K562 (cell line): ENCODE measurements around the gene LAPTM4A. TPM values are rescaled to one million over a fixed set of nuclear protein-coding genes. Genes with fewer than 3 reads are reported as not detected.

ENCODE experiments used
- BCOR ChIP-seq: fragments of 450-650 bp; IDR thresholded peaks from 2 replicates; pipeline ENCODE4 v1.6.1; 2016
- CBX3 ChIP-seq, 2 experiments: IDR thresholded peaks; 1 replicate in 1 of 2; 2 replicates in 1 of 2; pipeline ENCODE4 v1.6.1; 2012; ENCODE audit warnings: inconsistent platforms in 2 of 2, low read length in 2 of 2, borderline replicate concordance in 1 of 2, control low read depth in 1 of 2
- COPS2 ChIP-seq: fragments of 450-650 bp; conservative IDR thresholded peaks from 2 replicates; pipeline ENCODE4 v1.6.1; 2016; ENCODE audit warnings: mild to moderate bottlenecking, moderate library complexity
- CSDE1 ChIP-seq, 2 experiments: fragments of 450-650 bp; IDR thresholded peaks; 2 replicates each; pipeline ENCODE4 v1.6.1; 2016; ENCODE audit warnings: mild to moderate bottlenecking in 1 of 2
- DIDO1 ChIP-seq: fragments of 450-650 bp; IDR thresholded peaks from 2 replicates; pipeline ENCODE4 v1.6.1; 2016; ENCODE audit warnings: low read depth, missing biosample characterization, missing genetic modification characterization
- FOXJ2 ChIP-seq: fragments of 200-800 bp; sonication (Bioruptor generic); IDR thresholded peaks from 2 replicates; pipeline ENCODE4 v1.6.1; 2016; ENCODE audit warnings: missing genetic modification characterization, missing compliant biosample characterization
- GABPB2 ChIP-seq: fragments of 250-450 bp; sonication (Bioruptor Pico); conservative IDR thresholded peaks from 2 replicates; pipeline ENCODE4 v1.5.1; 2021; ENCODE audit warnings: mild to moderate bottlenecking
- MAZ ChIP-seq, 2 experiments: fragments of 450-650 bp in 1 of 2; sonication (generic) in 1 of 2; formaldehyde crosslinking; IDR thresholded peaks in 1 of 2; conservative IDR thresholded peaks in 1 of 2; 2 replicates each; pipeline versions ENCODE4 v1.4.0 to v1.5.0; 2020; ENCODE audit warnings: mild to moderate bottlenecking in 1 of 2, missing genetic modification reagents in 1 of 2
- POLR2B ChIP-seq: fragments of 450-650 bp; IDR thresholded peaks from 2 replicates; pipeline ENCODE4 v1.6.1; 2018; ENCODE audit warnings: low read depth; ENCODE audit not compliant: partially characterized antibody
- RBFOX2 ChIP-seq: fragments of 200-400 bp; formaldehyde crosslinking; IDR thresholded peaks from 2 replicates; pipeline ENCODE4 v1.6.1; 2017; ENCODE audit warnings: low read depth, mild to moderate bottlenecking, low read length, moderate library complexity
- SP2 ChIP-seq: IDR thresholded peaks from 2 replicates; pipeline ENCODE4 v1.6.1; 2011; ENCODE audit warnings: mild to moderate bottlenecking, low read depth, low read length, moderate library complexity; ENCODE audit not compliant: poor library complexity, severe bottlenecking; ENCODE audit errors: extremely low read depth
- ZNF134 ChIP-seq: fragments of 250-450 bp; sonication (Bioruptor Pico); conservative IDR thresholded peaks from 2 replicates; pipeline ENCODE4 v1.4.0; 2020
- ZNF140 ChIP-seq: fragments of 250-450 bp; sonication (Bioruptor Pico); IDR thresholded peaks from 2 replicates; pipeline ENCODE4 v1.8.0; 2021; ENCODE audit warnings: moderate library complexity, mild to moderate bottlenecking, inconsistent platforms
- ZNF311 ChIP-seq: fragments of 250-450 bp; sonication (Bioruptor Pico); IDR thresholded peaks from 2 replicates; pipeline ENCODE4 v1.4.0; 2020; ENCODE audit warnings: mild to moderate bottlenecking, moderate library complexity
- ZNF384 ChIP-seq: IDR thresholded peaks from 2 replicates; pipeline ENCODE4 v1.6.1; 2012; ENCODE audit warnings: low read depth, low read length, improper control_type of control experiment
- ZNF668 ChIP-seq: fragments of 250-450 bp; sonication (Bioruptor Pico); IDR thresholded peaks from 2 replicates; pipeline ENCODE4 v1.8.0; 2022; ENCODE audit warnings: mild to moderate bottlenecking, inconsistent platforms
- polyA plus RNA-seq, 8 experiments: library from polyadenylated mRNA; depleted of rRNA in 4 of 8; stranded (reverse) in 5 of 8; unstranded in 3 of 8; fragments of >200 nt; fragmentation: Nextera tagmentation in 2 of 8; fragmentation: Illumina TruSeq in 1 of 8; extraction: Ambion mirVana in 2 of 8; extraction: Trizol in 1 of 8; gene quantifications; 2 replicates each; pipeline versions ENCODE4 v1.2.1 to v1.2.3, GENCODE V29; 2011 to 2014; ENCODE audit warnings: inconsistent platforms in 1 of 8, missing spikeins in 1 of 8
- total RNA-seq, 7 experiments: library from RNA; depleted of rRNA in 6 of 7; stranded (reverse); fragments of >200 nt in 6 of 7; fragmentation: Illumina TruSeq in 2 of 7; extraction: Trizol in 2 of 7; gene quantifications; 2 replicates each; pipeline versions ENCODE4 v1.2.1 to v1.2.3, GENCODE V29; 2011 to 2021; ENCODE audit warnings: low replicate concordance in 1 of 7
- TF ChIP-seq, protein P1 (sequence below): fragments of 450-650 bp; formaldehyde crosslinking; IDR thresholded peaks from 2 replicates; pipeline ENCODE4 v1.4.0; 2020; ENCODE audit warnings: mild to moderate bottlenecking, mixed read lengths
- TF ChIP-seq, protein P2 (sequence below): sonication (generic); formaldehyde crosslinking; IDR thresholded peaks from 2 replicates; pipeline ENCODE4 v1.9.0; 2022; ENCODE audit warnings: mild to moderate bottlenecking, missing genetic modification reagents
- TF ChIP-seq, protein P3 (sequence below): fragments of 250-450 bp; sonication (Bioruptor Pico); IDR thresholded peaks from 2 replicates; pipeline ENCODE4 v1.4.0; 2020
- TF ChIP-seq, protein P4 (sequence below): fragments of 250-450 bp; sonication (Bioruptor Pico); IDR thresholded peaks from 2 replicates; pipeline ENCODE4 v1.4.0; 2020; ENCODE audit warnings: mild to moderate bottlenecking
- TF ChIP-seq, protein P5 (sequence below): fragments of 450-650 bp; IDR thresholded peaks from 2 replicates; pipeline ENCODE4 v1.6.1; 2016; ENCODE audit warnings: mild to moderate bottlenecking

Gene LAPTM4A
- total and polyA plus RNA-seq, 9 of the 15 experiments (the other 6 are each of a cell fraction or from before 2014, with no cell fraction given): 13.4 to 157 (median 50.1) TPM

DNA sequence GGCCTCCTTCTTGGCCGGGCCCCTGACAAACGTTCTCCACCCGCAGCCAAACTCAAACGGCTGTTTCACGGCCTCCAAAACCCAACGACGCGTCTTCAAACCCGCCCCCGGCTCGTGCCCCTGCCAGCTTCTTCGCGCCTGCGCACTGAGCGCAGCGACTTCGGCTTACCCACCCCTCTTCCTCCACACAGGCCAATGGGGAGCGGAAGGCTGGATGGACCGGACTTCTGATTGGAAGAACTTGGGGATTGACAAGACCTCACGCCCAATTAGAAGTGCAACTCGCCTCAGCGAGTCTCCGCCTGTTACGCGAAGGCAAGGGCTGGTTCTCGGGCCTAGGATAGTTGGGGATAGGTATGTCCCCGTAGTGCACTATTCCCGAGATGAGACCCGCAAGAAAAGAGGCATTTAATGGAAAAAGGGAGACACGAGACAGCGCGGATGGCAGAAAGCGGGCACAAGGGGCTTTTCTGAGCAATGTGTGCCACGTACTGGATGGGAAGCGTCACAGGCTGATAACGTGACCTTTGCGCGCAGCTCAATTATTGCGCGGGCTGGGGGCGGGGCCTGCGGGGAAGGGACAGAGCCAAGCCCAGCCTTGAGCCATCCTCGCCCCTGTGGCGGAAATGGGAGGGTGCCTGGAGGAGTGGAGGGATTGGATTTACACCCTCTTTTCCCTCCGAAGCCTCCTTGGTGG is at the start of gene LAPTM4A (continued):
- TF ChIP-seq ZNF134 (CRISPR knock-in tag) (no peak), FOXJ2 (tag) (peak; percentile 76), CSDE1 (IDR thresholded peaks at IDR 0.05) (peak in 1 of 2 experiments; percentile 82; a peak in 2 of 4 replicates), ZNF668 (CRISPR knock-in tag) (no peak), MAZ (CRISPR knock-in tag; conservative IDR thresholded peaks at IDR 0.05 in 1 of 2, IDR thresholded peaks at IDR 0.05 in 1 of 2) (peak; percentile 59 to 76), SP2 (peak; percentile 86), DIDO1 (tag) (peak; percentile 93), COPS2 (no peak), ZNF384 (no peak), GABPB2 (CRISPR knock-in tag) (no peak), ZNF311 (CRISPR knock-in tag) (no peak), ZNF140 (no peak), POLR2B (peak; percentile 82), RBFOX2 (peak; percentile 85), BCOR (peak; percentile 48; the same call in 1 of the 2 replicates), CBX3 (IDR thresholded peaks at IDR 0.05; ENCODE audit: borderline replicate concordance in 1 of 2, low read length in 2 of 2) (peak in 1 of 2 experiments; percentile 37; a peak in 2 of 3 replicates)
- TF ChIP-seq, protein P1, sequence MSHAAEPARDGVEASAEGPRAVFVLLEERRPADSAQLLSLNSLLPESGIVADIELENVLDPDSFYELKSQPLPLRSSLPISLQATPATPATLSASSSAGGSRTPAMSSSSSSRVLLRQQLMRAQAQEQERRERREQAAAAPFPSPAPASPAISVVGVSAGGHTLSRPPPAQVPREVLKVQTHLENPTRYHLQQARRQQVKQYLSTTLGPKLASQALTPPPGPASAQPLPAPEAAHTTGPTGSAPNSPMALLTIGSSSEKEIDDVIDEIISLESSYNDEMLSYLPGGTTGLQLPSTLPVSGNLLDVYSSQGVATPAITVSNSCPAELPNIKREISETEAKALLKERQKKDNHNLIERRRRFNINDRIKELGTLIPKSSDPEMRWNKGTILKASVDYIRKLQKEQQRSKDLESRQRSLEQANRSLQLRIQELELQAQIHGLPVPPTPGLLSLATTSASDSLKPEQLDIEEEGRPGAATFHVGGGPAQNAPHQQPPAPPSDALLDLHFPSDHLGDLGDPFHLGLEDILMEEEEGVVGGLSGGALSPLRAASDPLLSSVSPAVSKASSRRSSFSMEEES (CRISPR knock-in tag): no peak
- TF ChIP-seq, protein P2, sequence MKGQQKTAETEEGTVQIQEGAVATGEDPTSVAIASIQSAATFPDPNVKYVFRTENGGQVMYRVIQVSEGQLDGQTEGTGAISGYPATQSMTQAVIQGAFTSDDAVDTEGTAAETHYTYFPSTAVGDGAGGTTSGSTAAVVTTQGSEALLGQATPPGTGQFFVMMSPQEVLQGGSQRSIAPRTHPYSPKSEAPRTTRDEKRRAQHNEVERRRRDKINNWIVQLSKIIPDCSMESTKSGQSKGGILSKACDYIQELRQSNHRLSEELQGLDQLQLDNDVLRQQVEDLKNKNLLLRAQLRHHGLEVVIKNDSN (CRISPR knock-in tag): peak; percentile 75
- TF ChIP-seq, protein P3, sequence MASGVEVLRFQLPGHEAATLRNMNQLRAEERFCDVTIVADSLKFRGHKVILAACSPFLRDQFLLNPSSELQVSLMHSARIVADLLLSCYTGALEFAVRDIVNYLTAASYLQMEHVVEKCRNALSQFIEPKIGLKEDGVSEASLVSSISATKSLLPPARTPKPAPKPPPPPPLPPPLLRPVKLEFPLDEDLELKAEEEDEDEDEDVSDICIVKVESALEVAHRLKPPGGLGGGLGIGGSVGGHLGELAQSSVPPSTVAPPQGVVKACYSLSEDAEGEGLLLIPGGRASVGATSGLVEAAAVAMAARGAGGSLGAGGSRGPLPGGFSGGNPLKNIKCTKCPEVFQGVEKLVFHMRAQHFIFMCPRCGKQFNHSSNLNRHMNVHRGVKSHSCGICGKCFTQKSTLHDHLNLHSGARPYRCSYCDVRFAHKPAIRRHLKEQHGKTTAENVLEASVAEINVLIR (CRISPR knock-in tag): peak; percentile 86
- TF ChIP-seq, protein P4, sequence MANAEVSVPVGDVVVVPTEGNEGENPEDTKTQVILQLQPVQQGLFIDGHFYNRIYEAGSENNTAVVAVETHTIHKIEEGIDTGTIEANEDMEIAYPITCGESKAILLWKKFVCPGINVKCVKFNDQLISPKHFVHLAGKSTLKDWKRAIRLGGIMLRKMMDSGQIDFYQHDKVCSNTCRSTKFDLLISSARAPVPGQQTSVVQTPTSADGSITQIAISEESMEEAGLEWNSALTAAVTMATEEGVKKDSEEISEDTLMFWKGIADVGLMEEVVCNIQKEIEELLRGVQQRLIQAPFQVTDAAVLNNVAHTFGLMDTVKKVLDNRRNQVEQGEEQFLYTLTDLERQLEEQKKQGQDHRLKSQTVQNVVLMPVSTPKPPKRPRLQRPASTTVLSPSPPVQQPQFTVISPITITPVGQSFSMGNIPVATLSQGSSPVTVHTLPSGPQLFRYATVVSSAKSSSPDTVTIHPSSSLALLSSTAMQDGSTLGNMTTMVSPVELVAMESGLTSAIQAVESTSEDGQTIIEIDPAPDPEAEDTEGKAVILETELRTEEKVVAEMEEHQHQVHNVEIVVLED: peak; percentile 74
- TF ChIP-seq, protein P5, sequence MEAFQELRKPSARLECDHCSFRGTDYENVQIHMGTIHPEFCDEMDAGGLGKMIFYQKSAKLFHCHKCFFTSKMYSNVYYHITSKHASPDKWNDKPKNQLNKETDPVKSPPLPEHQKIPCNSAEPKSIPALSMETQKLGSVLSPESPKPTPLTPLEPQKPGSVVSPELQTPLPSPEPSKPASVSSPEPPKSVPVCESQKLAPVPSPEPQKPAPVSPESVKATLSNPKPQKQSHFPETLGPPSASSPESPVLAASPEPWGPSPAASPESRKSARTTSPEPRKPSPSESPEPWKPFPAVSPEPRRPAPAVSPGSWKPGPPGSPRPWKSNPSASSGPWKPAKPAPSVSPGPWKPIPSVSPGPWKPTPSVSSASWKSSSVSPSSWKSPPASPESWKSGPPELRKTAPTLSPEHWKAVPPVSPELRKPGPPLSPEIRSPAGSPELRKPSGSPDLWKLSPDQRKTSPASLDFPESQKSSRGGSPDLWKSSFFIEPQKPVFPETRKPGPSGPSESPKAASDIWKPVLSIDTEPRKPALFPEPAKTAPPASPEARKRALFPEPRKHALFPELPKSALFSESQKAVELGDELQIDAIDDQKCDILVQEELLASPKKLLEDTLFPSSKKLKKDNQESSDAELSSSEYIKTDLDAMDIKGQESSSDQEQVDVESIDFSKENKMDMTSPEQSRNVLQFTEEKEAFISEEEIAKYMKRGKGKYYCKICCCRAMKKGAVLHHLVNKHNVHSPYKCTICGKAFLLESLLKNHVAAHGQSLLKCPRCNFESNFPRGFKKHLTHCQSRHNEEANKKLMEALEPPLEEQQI: peak; percentile 44; the same call in 1 of the 2 replicates
